ENCODE results near the gene CLRN1. TPM values are rescaled to one million over a fixed set of nuclear protein-coding genes. Genes with fewer than 3 reads are reported as not detected.

Gene CLRN1
- polyA plus RNA-seq, 3 donors: not detected

DNA sequence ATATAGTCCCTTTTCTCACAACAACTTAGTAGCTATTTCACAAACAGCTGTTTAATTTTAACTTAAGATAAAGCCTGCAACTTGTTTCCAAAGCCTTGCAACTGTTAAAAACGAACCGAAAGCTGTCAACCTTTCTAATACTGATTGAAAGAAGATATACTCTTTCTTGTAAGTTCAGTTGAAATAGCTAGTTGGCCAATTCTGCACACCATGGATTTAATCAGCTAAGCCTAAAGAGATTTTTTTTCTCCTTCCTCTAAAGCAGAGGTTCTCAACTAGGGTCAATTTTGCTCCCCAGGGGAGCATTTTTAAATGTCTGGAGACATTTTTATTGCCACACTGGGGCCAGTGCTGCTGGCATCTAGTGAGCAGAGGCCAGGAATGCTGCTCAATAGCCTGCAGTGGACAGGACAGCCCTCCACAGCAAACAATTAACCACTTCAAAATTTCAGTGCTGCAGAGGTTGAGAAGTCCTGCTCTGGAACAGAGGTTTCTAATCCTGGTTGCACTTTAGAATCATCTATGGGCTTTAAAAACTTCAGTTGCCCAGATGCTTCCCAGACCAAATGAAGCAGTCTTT lies 93.4 kb downstream of the CLRN1 start:
- peak overlapping the region; percentile 6 for H2AFZ ChIP-seq (ENCODE audit: insufficient read depth, low read depth, low read length, poor library complexity, severe bottlenecking)
- no peak overlapping the region for H3K9ac ChIP-seq (ENCODE audit: insufficient read depth, low read length, poor library complexity, severe bottlenecking)
- no peak overlapping the region for H3K27ac ChIP-seq (ENCODE audit: low read depth in 1 of 2, low read length in 2 of 2)
- no peaks in the 10 kb centered on the region for H3K36me3 ChIP-seq (replicated peaks in 1 of 2; ENCODE audit: control insufficient read depth in 1 of 2, insufficient read depth in 2 of 2, low read length in 2 of 2)
- H3K9me3 Mint-ChIP-seq: no peaks in the 10 kb centered on the region
- H3K36me3 Mint-ChIP-seq: no peaks in the 10 kb centered on the region
- H3K27me3 ChIP-seq (ENCODE audit: control insufficient read depth in 2 of 2, insufficient read depth in 2 of 2, low read length in 2 of 2): no peaks in the 10 kb centered on the region
- H4K20me1 ChIP-seq (ENCODE audit: insufficient read depth, low read length): no peaks in the 10 kb centered on the region
- H3K4me1 Mint-ChIP-seq: peaks cover 32% of the 10 kb centered on the region
- no peak overlapping the region for H3K27ac Mint-ChIP-seq
- H3K4me1 ChIP-seq (ENCODE audit: control insufficient read depth in 1 of 2, insufficient read depth in 2 of 2, low read length in 2 of 2): peaks cover 23 to 32% of the 10 kb centered on the region in 2 donors
- intact Hi-C loops (cut with micrococcal nuclease): loop anchor here in 1 of 2 donors (10.0 kb wide), 1 partner anchor 266 kb away; no protein-coding TSS in a partner anchor
- H3K27me3 Mint-ChIP-seq (ENCODE audit: low read depth in 3 of 3): no peaks in the 10 kb centered on the region
- H3K4me2 ChIP-seq (replicated peaks; ENCODE audit: extremely low read depth, low read length, poor library complexity, severe bottlenecking): no peak overlapping the region
- H3K4me3 ChIP-seq (replicated peaks in 1 of 3; ENCODE audit: low read depth in 2 of 3, low read length in 3 of 3): no peak overlapping the region
- no peaks in the 10 kb centered on the region for H3K79me2 ChIP-seq (ENCODE audit: insufficient read depth, low read length)
- H3K4me3 Mint-ChIP-seq: no peak overlapping the region
- no peak for DNase-seq
- no peaks in the 10 kb centered on the region for H3K9me3 ChIP-seq (replicated peaks in 1 of 2; ENCODE audit: control insufficient read depth in 1 of 2, insufficient read depth in 1 of 2, low read length in 2 of 2)
- TF ChIP-seq, protein P1, sequence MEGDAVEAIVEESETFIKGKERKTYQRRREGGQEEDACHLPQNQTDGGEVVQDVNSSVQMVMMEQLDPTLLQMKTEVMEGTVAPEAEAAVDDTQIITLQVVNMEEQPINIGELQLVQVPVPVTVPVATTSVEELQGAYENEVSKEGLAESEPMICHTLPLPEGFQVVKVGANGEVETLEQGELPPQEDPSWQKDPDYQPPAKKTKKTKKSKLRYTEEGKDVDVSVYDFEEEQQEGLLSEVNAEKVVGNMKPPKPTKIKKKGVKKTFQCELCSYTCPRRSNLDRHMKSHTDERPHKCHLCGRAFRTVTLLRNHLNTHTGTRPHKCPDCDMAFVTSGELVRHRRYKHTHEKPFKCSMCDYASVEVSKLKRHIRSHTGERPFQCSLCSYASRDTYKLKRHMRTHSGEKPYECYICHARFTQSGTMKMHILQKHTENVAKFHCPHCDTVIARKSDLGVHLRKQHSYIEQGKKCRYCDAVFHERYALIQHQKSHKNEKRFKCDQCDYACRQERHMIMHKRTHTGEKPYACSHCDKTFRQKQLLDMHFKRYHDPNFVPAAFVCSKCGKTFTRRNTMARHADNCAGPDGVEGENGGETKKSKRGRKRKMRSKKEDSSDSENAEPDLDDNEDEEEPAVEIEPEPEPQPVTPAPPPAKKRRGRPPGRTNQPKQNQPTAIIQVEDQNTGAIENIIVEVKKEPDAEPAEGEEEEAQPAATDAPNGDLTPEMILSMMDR (IDR thresholded peaks at IDR 0.05): no peak
- WGBS (ENCODE audit: insufficient coverage): no CpG with 5 or more reads among the region's 2 CpGs

DNA sequence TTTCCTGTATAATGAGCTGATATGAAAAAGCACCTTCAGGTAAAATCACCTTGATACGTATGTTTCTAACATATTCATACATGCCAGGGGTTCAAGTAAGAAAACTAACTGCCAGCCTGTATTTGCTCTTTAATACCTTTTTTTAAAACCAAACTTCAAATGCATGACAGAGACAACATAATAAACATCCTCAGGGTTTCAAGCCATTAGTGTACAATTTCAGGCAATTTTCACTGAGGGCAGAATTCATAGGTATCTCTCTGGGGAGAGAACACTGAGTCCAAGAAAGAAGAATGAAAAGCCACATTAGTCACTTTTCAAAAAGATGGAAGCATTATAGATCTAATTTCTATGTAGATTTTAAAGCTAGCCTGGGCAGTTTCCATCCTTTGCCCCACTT lies 94.2 kb downstream of the CLRN1 start:
- peaks cover 23 to 32% of the 10 kb centered on the region in 2 donors for H3K4me1 ChIP-seq (ENCODE audit: control insufficient read depth in 1 of 2, insufficient read depth in 2 of 2, low read length in 2 of 2)
- no peaks in the 10 kb centered on the region for H3K36me3 ChIP-seq (replicated peaks in 1 of 2; ENCODE audit: control insufficient read depth in 1 of 2, insufficient read depth in 2 of 2, low read length in 2 of 2)
- no peak overlapping the region for H3K4me3 ChIP-seq (replicated peaks in 1 of 3; ENCODE audit: low read depth in 2 of 3, low read length in 3 of 3)
- no peaks in the 10 kb centered on the region for H3K27me3 ChIP-seq (ENCODE audit: control insufficient read depth in 2 of 2, insufficient read depth in 2 of 2, low read length in 2 of 2)
- H3K9me3 ChIP-seq (replicated peaks in 1 of 2; ENCODE audit: control insufficient read depth in 1 of 2, insufficient read depth in 1 of 2, low read length in 2 of 2): no peaks in the 10 kb centered on the region
- intact Hi-C loops (cut with micrococcal nuclease): loop anchor here in 1 of 2 donors (10.0 kb wide), 1 partner anchor 267 kb away; no protein-coding TSS in a partner anchor
- Mint-ChIP-seq H3K4me3 (no peak overlapping the region), H3K27me3 (ENCODE audit: low read depth in 3 of 3) (no peaks in the 10 kb centered on the region), H3K9me3 (no peaks in the 10 kb centered on the region), H3K27ac (no peak overlapping the region), H3K36me3 (no peaks in the 10 kb centered on the region), H3K4me1 (peaks cover 32% of the 10 kb centered on the region)
- H2AFZ ChIP-seq (ENCODE audit: insufficient read depth, low read depth, low read length, poor library complexity, severe bottlenecking): no peak overlapping the region
- no peak for DNase-seq
- no peak overlapping the region for H3K27ac ChIP-seq (ENCODE audit: low read depth in 1 of 2, low read length in 2 of 2)
- no peaks in the 10 kb centered on the region for H3K79me2 ChIP-seq (ENCODE audit: insufficient read depth, low read length)
- H3K4me2 ChIP-seq (replicated peaks; ENCODE audit: extremely low read depth, low read length, poor library complexity, severe bottlenecking): no peak overlapping the region
- H4K20me1 ChIP-seq (ENCODE audit: insufficient read depth, low read length): no peaks in the 10 kb centered on the region
- TF ChIP-seq, protein P1 (IDR thresholded peaks at IDR 0.05): no peak
- WGBS (ENCODE audit: insufficient coverage): no CpG with 5 or more reads among the region's 1 CpG
- H3K9ac ChIP-seq (ENCODE audit: insufficient read depth, low read length, poor library complexity, severe bottlenecking): no peak overlapping the region
